UCSD-AML1 (cell line): ENCODE results near the gene CRELD2.

Experiments
- DNase-seq: peaks from one replicate; lab custom pipeline; 2025; ENCODE audit not compliant: unreplicated experiment; lab: John Stamatoyannopoulos, UW

Gene CRELD2

GRCh38 chr22:49910229-49911155, 7.9 kb upstream of the CRELD2 start:
- DNase-seq = no peak

- no peak for DNase-seq
Observed at GRCh38 chr22:49911881-49912625, 6.4 kb upstream of the CRELD2 start.

GRCh38 chr22:49913026-49913425, 5.4 kb upstream of the CRELD2 start:
- DNase-seq = no peak

- no peak for DNase-seq
Observed at GRCh38 chr22:49913446-49913845, 5.0 kb upstream of the CRELD2 start.

GRCh38 chr22:49914256-49914655, 4.2 kb upstream of the CRELD2 start:
- no peak for DNase-seq

GRCh38 chr22:49915610-49916009, 2.8 kb upstream of the CRELD2 start:
- DNase-seq = no peak

- no peak for DNase-seq
Observed at GRCh38 chr22:49916831-49917230, 1.6 kb upstream of the CRELD2 start.

GRCh38 chr22:49918911-49919881, 762 bp downstream of the CRELD2 start:
- DNase-seq = no peak

- DNase-seq = no peak
Observed at GRCh38 chr22:49920859-49921258, 2.4 kb downstream of the CRELD2 start.

GRCh38 chr22:49921508-49922278, 3.3 kb downstream of the CRELD2 start:
- DNase-seq = no peak

GRCh38 chr22:49922484-49922883, 4.0 kb downstream of the CRELD2 start:
- no peak for DNase-seq

- no peak for DNase-seq
Observed at GRCh38 chr22:49922926-49923325, 4.5 kb downstream of the CRELD2 start.

- no peak for DNase-seq
Observed at GRCh38 chr22:49923445-49923844, 5.0 kb downstream of the CRELD2 start.

GRCh38 chr22:49924113-49924833, 5.8 kb downstream of the CRELD2 start:
- no peak for DNase-seq

GRCh38 chr22:49925525-49926128, 7.2 kb downstream of the CRELD2 start:
- DNase-seq = peak; percentile 62

GRCh38 chr22:49926916-49927315, 8.5 kb downstream of the CRELD2 start:
- DNase-seq = no peak

GRCh38 chr22:49927483-49928184, 9.2 kb downstream of the CRELD2 start:
- no peak for DNase-seq

- no peak for DNase-seq
Observed at GRCh38 chr22:49928185-49928495, 9.7 kb downstream of the CRELD2 start.
